Hepatocyte (in vitro differentiated cells): Measurements from ENCODE around the gene HSPA12A. TPM values are rescaled to one million over a fixed set of nuclear protein-coding genes. Genes with fewer than 3 reads are reported as not detected.

Experiments
- DNase-seq: peaks from one replicate; pipeline ENCODE4 v3.0.0-alpha.2; 2016; ENCODE audit warnings: low spot score
- H2AFZ ChIP-seq: fragments of 200-600 bp; sonication (generic); 2 replicates; pipeline ENCODE4 v1.6.0; 2016; ENCODE audit warnings: antibody characterized with exemption, mild to moderate bottlenecking
- H3K27ac ChIP-seq: fragments of 200-600 bp; sonication (generic); 2 replicates; pipeline ENCODE4 v1.5.1; 2016; ENCODE audit warnings: mild to moderate bottlenecking
- H3K27me3 ChIP-seq: fragments of 200-600 bp; sonication (generic); 2 replicates; pipeline ENCODE4 v1.6.1; 2016
- H3K36me3 ChIP-seq: fragments of 200-600 bp; sonication (generic); replicated peaks from 2 replicates; pipeline ENCODE4 v1.5.1; 2016; ENCODE audit warnings: low read depth; ENCODE audit not compliant: insufficient read depth
- H3K4me1 ChIP-seq: fragments of 200-600 bp; sonication (generic); 2 replicates; pipeline ENCODE4 v1.5.1; 2016; ENCODE audit warnings: mild to moderate bottlenecking, moderate library complexity; ENCODE audit not compliant: insufficient read depth
- H3K4me2 ChIP-seq: fragments of 200-600 bp; sonication (generic); 2 replicates; pipeline ENCODE4 v1.6.0; 2016
- H3K4me3 ChIP-seq: fragments of 200-600 bp; sonication (generic); 2 replicates; pipeline ENCODE4 v1.5.1; 2016; ENCODE audit warnings: mild to moderate bottlenecking
- H3K79me2 ChIP-seq: fragments of 200-600 bp; sonication (generic); 2 replicates; pipeline ENCODE4 v1.6.0; 2017; ENCODE audit warnings: mild to moderate bottlenecking
- H3K9me2 ChIP-seq: fragments of 200-600 bp; sonication (generic); replicated peaks from 2 replicates; pipeline ENCODE4 v1.6.0; 2017; ENCODE audit warnings: mild to moderate bottlenecking; ENCODE audit not compliant: insufficient read depth
- H3K9me3 ChIP-seq: fragments of 200-600 bp; sonication (generic); 2 replicates; pipeline ENCODE4 v1.5.1; 2016; ENCODE audit warnings: low read depth, mild to moderate bottlenecking
- H4K20me1 ChIP-seq: fragments of 200-600 bp; sonication (generic); 2 replicates; pipeline ENCODE4 v1.6.0; 2016; ENCODE audit warnings: mild to moderate bottlenecking; ENCODE audit not compliant: insufficient read depth, poor library complexity, severe bottlenecking
- EZH2 ChIP-seq: fragments of 200-600 bp; sonication (generic); IDR thresholded peaks from 2 replicates; pipeline ENCODE4 v1.6.1; 2016; ENCODE audit warnings: antibody characterized with exemption, mild to moderate bottlenecking, borderline replicate concordance
- EZH2phosphoT487 ChIP-seq: fragments of 200-600 bp; sonication (generic); IDR thresholded peaks from one replicate; pipeline ENCODE4 v1.6.1; 2018; ENCODE audit warnings: antibody characterized with exemption, mild to moderate bottlenecking, low read depth, moderate library complexity; ENCODE audit not compliant: unreplicated experiment, severe bottlenecking
- WGBS: methylation state at CpG from one replicate; pipeline ENCODE4 v1.1.6; 2016; ENCODE audit warnings: low lambda C conversion rate; ENCODE audit errors: missing lambda C conversion rate; 5-methylcytosine and 5-hydroxymethylcytosine counted together
- polyA plus RNA-seq: library from polyadenylated mRNA; unstranded; fragments of >200 nt; fragmentation: Nextera tagmentation; extraction: Ambion mirVana; gene quantifications from 2 replicates; pipeline ENCODE4 v1.2.1, GENCODE V29; 2016
- total RNA-seq: library from RNA; depleted of rRNA; stranded (reverse); fragments of >200 nt; gene quantifications from 2 replicates; pipeline ENCODE4 v1.2.3, GENCODE V29; 2014
- TF ChIP-seq, protein P1 (sequence below): fragments of 200-600 bp; sonication (generic); IDR thresholded peaks from 2 replicates; pipeline ENCODE4 v1.5.1; 2016; ENCODE audit warnings: antibody characterized with exemption, mild to moderate bottlenecking; ENCODE audit not compliant: poor library complexity

The HSPA12A gene
- total and polyA plus RNA-seq, 2 experiments from 2014 or later, result 8.7 to 9.9 TPM

DNA sequence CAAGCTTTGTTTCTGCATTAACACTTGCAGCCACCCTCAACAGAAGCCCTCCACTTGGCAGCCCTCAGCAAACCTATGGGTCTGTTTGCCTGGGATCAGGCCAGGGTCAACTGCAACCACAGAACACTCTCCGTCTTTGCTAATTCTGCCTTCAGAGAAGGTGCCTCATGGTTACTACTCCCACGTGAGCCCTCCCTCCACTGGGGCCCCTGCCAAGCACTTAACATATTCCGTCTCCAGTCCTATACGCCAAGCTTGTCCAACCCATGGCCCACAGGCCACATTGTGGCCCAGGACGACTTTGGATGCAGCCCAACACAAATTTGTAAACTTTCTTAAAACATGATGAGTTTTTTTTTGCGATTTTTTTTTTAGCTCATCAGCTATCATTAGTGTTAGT is 54.7 kb downstream of the HSPA12A start:
- no peaks in the 10 kb centered on the region for H4K20me1 ChIP-seq

DNA sequence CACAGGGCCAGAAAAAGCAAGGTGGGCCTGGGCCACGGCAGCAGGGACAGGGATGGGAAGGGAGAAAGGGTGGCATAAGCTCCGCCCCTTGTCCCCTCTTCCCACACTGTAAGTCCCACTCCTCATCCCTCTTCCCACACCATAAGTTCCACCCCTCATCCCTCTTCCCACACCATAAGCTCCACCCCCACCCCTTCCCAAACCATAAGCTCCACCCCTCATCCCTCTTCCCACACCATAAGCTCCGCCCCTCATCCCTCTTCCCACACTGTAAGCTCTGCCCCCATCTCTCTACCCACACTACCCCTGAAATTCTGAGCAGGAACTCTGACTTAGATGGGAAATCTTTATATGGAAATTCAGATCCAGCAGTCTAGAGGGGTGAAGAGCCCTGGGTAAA is 55.7 kb downstream of the HSPA12A start:
- no peak overlapping the region for H3K4me2 ChIP-seq
- H3K4me1 ChIP-seq, result peaks cover 14% of the 10 kb centered on the region
- H4K20me1 ChIP-seq, result no peaks in the 10 kb centered on the region
- DNase-seq, result no peak
- no peaks in the 10 kb centered on the region for H3K36me3 ChIP-seq
- no peaks in the 10 kb centered on the region for H3K9me3 ChIP-seq
- no peaks in the 10 kb centered on the region for H3K79me2 ChIP-seq
- H3K9me2 ChIP-seq, result no peaks in the 10 kb centered on the region
- H3K27ac ChIP-seq, result no peak overlapping the region
- no peak overlapping the region for H2AFZ ChIP-seq
- no peak overlapping the region for H3K4me3 ChIP-seq
- H3K27me3 ChIP-seq, result no peaks in the 10 kb centered on the region
- 100% methylated on average over 2 of the region's 3 CpGs for WGBS
- TF ChIP-seq EZH2phosphoT487 (no peak), EZH2 (no peak)
- TF ChIP-seq, protein P1, sequence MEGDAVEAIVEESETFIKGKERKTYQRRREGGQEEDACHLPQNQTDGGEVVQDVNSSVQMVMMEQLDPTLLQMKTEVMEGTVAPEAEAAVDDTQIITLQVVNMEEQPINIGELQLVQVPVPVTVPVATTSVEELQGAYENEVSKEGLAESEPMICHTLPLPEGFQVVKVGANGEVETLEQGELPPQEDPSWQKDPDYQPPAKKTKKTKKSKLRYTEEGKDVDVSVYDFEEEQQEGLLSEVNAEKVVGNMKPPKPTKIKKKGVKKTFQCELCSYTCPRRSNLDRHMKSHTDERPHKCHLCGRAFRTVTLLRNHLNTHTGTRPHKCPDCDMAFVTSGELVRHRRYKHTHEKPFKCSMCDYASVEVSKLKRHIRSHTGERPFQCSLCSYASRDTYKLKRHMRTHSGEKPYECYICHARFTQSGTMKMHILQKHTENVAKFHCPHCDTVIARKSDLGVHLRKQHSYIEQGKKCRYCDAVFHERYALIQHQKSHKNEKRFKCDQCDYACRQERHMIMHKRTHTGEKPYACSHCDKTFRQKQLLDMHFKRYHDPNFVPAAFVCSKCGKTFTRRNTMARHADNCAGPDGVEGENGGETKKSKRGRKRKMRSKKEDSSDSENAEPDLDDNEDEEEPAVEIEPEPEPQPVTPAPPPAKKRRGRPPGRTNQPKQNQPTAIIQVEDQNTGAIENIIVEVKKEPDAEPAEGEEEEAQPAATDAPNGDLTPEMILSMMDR, result no peak

More for the DNA sequence above, 54.7 kb downstream of the HSPA12A start:
- no peak overlapping the region for H3K4me3 ChIP-seq
- H3K4me2 ChIP-seq, result no peak overlapping the region
- H3K9me3 ChIP-seq, result no peaks in the 10 kb centered on the region
- H3K4me1 ChIP-seq, result peaks cover 14% of the 10 kb centered on the region
- no peaks in the 10 kb centered on the region for H3K79me2 ChIP-seq
- DNase-seq, result no peak
- no peak overlapping the region for H3K27ac ChIP-seq
- no peaks in the 10 kb centered on the region for H3K27me3 ChIP-seq
- 84% methylated on average over 6 of the region's 6 CpGs for WGBS
- no peak overlapping the region for H2AFZ ChIP-seq
- TF ChIP-seq EZH2phosphoT487 (no peak), EZH2 (no peak)
- TF ChIP-seq, protein P1, result no peak
- no peaks in the 10 kb centered on the region for H3K9me2 ChIP-seq
- no peaks in the 10 kb centered on the region for H3K36me3 ChIP-seq

DNA sequence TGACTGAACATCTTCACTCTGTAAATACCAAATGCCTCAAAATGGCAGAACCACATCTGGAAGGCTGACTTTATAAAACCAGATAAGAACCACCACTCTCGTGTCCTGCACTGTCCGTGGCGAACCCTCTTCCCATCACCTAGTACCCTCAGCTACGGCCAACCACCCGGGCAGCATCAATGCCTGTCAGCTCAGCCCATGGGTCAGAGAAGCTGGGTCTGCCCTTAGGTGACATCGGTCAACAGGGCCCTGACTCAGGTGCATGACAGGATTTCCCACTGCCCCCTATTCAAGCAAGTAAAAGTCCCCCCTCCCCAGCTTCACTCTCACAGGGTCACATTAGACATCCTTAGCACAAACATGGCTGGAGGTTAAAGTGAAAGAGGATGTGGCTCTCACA is 56.6 kb downstream of the HSPA12A start:
- Histone ChIP-seq H3K36me3 (no peaks in the 10 kb centered on the region), H3K4me2 (no peak overlapping the region), H2AFZ (no peak overlapping the region), H3K4me3 (no peak overlapping the region), H3K27me3 (no peaks in the 10 kb centered on the region), H3K9me3 (no peaks in the 10 kb centered on the region), H3K4me1 (peaks cover 14% of the 10 kb centered on the region), H3K79me2 (no peaks in the 10 kb centered on the region), H3K9me2 (no peaks in the 10 kb centered on the region), H3K27ac (no peak overlapping the region), H4K20me1 (no peaks in the 10 kb centered on the region)
- TF ChIP-seq, protein P1, result no peak
- TF ChIP-seq EZH2, result no peak
- no peak for TF ChIP-seq EZH2phosphoT487
- no peak for DNase-seq
- WGBS, result 96% methylated on average over 6 of the region's 6 CpGs

DNA sequence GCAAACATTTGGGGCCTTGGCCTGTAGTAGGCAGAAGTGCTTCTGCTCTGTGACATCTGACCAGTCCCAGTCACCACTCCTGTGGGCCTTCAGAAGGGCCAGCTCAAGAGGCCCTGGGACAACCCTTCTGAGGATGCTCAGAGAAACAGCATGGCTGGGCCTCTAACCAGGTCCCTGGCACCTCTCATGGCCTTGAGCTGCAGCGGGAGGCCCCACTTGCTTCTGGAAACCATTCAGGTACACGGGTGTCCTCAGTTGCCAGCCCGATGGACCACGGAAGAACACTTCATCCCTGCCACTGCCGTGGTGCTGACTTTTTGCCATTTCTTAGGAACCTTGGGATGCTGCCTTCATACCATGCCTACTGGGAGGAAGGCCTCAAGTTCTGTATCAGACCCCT is 57.6 kb downstream of the HSPA12A start:
- Histone ChIP-seq H3K27ac (no peak overlapping the region), H2AFZ (no peak overlapping the region), H3K4me2 (no peak overlapping the region), H3K79me2 (no peaks in the 10 kb centered on the region), H3K4me3 (no peak overlapping the region), H3K9me3 (no peaks in the 10 kb centered on the region), H4K20me1 (no peaks in the 10 kb centered on the region), H3K27me3 (no peaks in the 10 kb centered on the region), H3K4me1 (peaks cover 14% of the 10 kb centered on the region), H3K9me2 (no peaks in the 10 kb centered on the region), H3K36me3 (no peaks in the 10 kb centered on the region)
- TF ChIP-seq EZH2 (no peak), EZH2phosphoT487 (no peak)
- TF ChIP-seq, protein P1, result no peak
- WGBS, result 97% methylated on average over 5 of the region's 5 CpGs
- no peak for DNase-seq
